ENCODE data around the gene RBFOX1.

- TF ChIP-seq, protein P1, sequence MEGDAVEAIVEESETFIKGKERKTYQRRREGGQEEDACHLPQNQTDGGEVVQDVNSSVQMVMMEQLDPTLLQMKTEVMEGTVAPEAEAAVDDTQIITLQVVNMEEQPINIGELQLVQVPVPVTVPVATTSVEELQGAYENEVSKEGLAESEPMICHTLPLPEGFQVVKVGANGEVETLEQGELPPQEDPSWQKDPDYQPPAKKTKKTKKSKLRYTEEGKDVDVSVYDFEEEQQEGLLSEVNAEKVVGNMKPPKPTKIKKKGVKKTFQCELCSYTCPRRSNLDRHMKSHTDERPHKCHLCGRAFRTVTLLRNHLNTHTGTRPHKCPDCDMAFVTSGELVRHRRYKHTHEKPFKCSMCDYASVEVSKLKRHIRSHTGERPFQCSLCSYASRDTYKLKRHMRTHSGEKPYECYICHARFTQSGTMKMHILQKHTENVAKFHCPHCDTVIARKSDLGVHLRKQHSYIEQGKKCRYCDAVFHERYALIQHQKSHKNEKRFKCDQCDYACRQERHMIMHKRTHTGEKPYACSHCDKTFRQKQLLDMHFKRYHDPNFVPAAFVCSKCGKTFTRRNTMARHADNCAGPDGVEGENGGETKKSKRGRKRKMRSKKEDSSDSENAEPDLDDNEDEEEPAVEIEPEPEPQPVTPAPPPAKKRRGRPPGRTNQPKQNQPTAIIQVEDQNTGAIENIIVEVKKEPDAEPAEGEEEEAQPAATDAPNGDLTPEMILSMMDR (IDR thresholded peaks at IDR 0.05): no peak
- TF ChIP-seq POLR2A (IDR thresholded peaks at IDR 0.05) (no peak), POLR2AphosphoS5 (IDR thresholded peaks at IDR 0.05) (no peak), EP300 (IDR thresholded peaks at IDR 0.05) (no peak)
Observed at GRCh38 chr16:7612671-7613070, 280.0 kb downstream of the RBFOX1 start.
